ENCODE data around the gene MACO1. TPM values are rescaled to one million over a fixed set of nuclear protein-coding genes. Genes with fewer than 3 reads are reported as not detected.

MACO1 gene
- total RNA-seq, 1 donor from 2014 or later = 85.4 TPM

DNA sequence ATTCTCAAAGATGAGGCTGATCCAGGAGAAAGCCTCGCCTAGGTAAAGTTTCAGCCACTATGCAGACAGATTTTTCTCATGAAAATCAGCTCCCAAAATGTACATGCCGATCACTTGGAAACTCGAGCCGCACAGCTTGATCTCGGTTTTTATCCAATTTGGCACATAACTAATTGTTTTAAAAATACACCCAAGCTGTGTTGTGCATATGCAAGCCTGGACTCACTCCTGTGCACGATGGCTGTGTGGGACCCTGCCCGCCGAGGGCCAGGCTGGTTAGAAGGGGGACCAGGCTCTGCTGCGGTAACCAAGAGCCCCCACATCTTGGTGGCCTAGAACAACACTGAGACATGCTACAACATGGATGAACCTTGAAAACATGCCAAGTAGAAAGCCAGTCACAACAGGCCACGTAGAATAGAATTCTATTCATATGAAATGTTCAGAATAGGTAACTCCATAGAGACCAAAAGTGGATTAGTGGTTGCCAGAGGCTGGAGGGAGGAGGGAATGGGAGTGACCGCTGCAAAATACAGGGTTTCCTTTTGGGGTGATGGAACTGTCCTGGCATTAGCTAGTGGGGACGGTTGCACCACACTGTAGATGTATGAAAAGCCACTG, 96.6 kb downstream of the MACO1 start:
- H3K9me3 Mint-ChIP-seq (ENCODE audit: unreplicated experiment) = peaks cover 8% of the 10 kb centered on the region
- TF ChIP-seq, protein P1, sequence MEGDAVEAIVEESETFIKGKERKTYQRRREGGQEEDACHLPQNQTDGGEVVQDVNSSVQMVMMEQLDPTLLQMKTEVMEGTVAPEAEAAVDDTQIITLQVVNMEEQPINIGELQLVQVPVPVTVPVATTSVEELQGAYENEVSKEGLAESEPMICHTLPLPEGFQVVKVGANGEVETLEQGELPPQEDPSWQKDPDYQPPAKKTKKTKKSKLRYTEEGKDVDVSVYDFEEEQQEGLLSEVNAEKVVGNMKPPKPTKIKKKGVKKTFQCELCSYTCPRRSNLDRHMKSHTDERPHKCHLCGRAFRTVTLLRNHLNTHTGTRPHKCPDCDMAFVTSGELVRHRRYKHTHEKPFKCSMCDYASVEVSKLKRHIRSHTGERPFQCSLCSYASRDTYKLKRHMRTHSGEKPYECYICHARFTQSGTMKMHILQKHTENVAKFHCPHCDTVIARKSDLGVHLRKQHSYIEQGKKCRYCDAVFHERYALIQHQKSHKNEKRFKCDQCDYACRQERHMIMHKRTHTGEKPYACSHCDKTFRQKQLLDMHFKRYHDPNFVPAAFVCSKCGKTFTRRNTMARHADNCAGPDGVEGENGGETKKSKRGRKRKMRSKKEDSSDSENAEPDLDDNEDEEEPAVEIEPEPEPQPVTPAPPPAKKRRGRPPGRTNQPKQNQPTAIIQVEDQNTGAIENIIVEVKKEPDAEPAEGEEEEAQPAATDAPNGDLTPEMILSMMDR (IDR thresholded peaks at IDR 0.05; ENCODE audit: partially characterized antibody, unreplicated experiment) = no peak
- H3K36me3 Mint-ChIP-seq (ENCODE audit: unreplicated experiment) = peaks cover 5% of the 10 kb centered on the region
- no peak overlapping the region for H3K27ac Mint-ChIP-seq (ENCODE audit: unreplicated experiment)
- peaks cover 4% of the 10 kb centered on the region for H3K27me3 Mint-ChIP-seq (ENCODE audit: unreplicated experiment)
- no peak overlapping the region for H3K4me3 Mint-ChIP-seq (ENCODE audit: unreplicated experiment)
- DNase-seq = no peak
- H3K4me1 Mint-ChIP-seq (ENCODE audit: low read depth, unreplicated experiment) = peaks cover 11% of the 10 kb centered on the region

DNA sequence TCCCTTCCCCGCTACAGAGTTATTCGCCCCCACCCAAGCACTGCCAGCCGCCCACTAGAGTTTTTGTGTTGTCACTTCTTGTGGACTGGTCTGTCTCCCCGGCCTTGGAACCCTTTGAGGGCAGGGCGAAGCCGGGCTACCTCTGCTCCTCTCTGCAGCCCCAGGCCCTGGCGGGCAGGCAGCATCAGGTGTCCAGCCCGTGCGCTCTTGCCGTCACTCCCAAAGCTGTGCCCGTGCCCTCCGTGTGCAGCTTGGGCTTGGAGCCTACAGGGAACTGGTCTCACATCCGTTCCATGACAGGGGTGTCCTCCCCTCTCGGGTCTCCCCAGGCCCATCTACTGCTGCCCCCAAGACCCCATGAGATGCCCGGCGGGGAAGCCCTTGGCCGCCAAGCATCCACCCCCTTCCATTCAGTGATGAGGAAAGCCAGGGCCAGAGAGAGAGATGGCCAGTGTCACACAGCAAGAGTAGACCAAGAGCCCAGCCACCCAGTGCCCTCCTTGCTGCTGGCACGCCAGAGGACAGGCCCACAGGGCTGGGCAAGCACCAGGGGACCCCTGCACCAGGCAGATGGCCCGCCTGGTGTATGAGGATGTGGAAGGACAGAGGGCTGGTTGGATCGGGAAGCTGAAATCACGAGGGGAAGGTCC, 97.4 kb downstream of the MACO1 start:
- TF ChIP-seq, protein P1 (IDR thresholded peaks at IDR 0.05; ENCODE audit: partially characterized antibody, unreplicated experiment) = no peak
- DNase-seq = no peak
- Mint-ChIP-seq H3K4me1 (ENCODE audit: low read depth, unreplicated experiment) (peaks cover 7% of the 10 kb centered on the region), H3K36me3 (ENCODE audit: unreplicated experiment) (peaks cover 5% of the 10 kb centered on the region), H3K4me3 (ENCODE audit: unreplicated experiment) (no peak overlapping the region), H3K27me3 (ENCODE audit: unreplicated experiment) (peaks cover 4% of the 10 kb centered on the region), H3K27ac (ENCODE audit: unreplicated experiment) (no peak overlapping the region), H3K9me3 (ENCODE audit: unreplicated experiment) (peaks cover 8% of the 10 kb centered on the region)

DNA sequence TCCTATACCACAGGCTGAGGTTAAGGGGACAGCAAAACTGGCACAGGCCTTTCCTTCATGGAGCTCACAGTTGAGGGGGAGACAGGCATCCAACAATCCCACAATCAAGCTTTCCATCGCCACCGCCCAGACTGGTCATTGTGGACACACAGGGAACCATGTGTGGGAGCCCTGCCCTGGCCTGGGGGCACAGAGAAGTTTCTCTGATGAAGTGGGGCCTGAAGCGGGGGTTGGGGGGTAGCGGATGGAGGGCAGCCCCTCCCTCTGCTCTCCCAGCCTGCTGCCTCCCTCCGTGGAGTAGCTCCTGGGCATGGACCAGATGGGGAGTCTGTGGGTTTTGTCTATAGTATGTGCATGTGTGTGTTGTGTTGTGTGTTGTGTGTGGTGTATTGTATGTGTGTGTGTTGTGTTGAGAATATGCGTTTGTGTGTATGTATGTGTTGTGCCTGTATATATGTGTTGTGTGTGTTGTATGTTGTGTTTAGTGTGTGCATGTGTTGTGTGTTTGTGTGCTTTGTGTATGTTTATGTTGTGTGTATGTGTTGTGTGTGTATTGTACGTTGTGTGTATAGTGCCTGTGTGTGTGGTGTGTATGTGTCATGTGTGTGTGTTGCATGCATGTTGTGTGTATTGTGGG, 98.3 kb downstream of the MACO1 start:
- Mint-ChIP-seq H3K36me3 (ENCODE audit: unreplicated experiment) (peaks cover 5% of the 10 kb centered on the region), H3K9me3 (ENCODE audit: unreplicated experiment) (peaks cover 8% of the 10 kb centered on the region), H3K27me3 (ENCODE audit: unreplicated experiment) (peaks cover 4% of the 10 kb centered on the region), H3K4me3 (ENCODE audit: unreplicated experiment) (no peak overlapping the region), H3K4me1 (ENCODE audit: low read depth, unreplicated experiment) (peaks cover 7% of the 10 kb centered on the region), H3K27ac (ENCODE audit: unreplicated experiment) (no peak overlapping the region)
- TF ChIP-seq, protein P1 (IDR thresholded peaks at IDR 0.05; ENCODE audit: partially characterized antibody, unreplicated experiment) = no peak
- no peak for DNase-seq

GRCh38 chr1:25529518-25530185, 99.0 kb downstream of the MACO1 start:
- peaks cover 4% of the 10 kb centered on the region for H3K27me3 Mint-ChIP-seq (ENCODE audit: unreplicated experiment)
- H3K9me3 Mint-ChIP-seq (ENCODE audit: unreplicated experiment) = peaks cover 8% of the 10 kb centered on the region
- peaks cover 5% of the 10 kb centered on the region for H3K36me3 Mint-ChIP-seq (ENCODE audit: unreplicated experiment)
- H3K27ac Mint-ChIP-seq (ENCODE audit: unreplicated experiment) = no peak overlapping the region
- no peak overlapping the region for H3K4me3 Mint-ChIP-seq (ENCODE audit: unreplicated experiment)
- TF ChIP-seq, protein P1 (IDR thresholded peaks at IDR 0.05; ENCODE audit: partially characterized antibody, unreplicated experiment) = no peak
- H3K4me1 Mint-ChIP-seq (ENCODE audit: low read depth, unreplicated experiment) = peaks cover 3% of the 10 kb centered on the region
- no peak for DNase-seq
